Neuronal stem cell (in vitro differentiated cells): ENCODE measurements around the gene ASB2. TPM values are rescaled to one million over a fixed set of nuclear protein-coding genes. Genes with fewer than 3 reads are reported as not detected.

Experiments used
- DNase-seq: peaks from one replicate; pipeline ENCODE4 v3.0.0-alpha.2; 2013; ENCODE audit warnings: low spot score
- H2AFZ ChIP-seq: one replicate; pipeline ENCODE4 v1.6.1; 2013; ENCODE audit warnings: mild to moderate bottlenecking, low read length, inconsistent platforms
- H2AK5ac ChIP-seq: 2 replicates; pipeline ENCODE4 v1.6.1; 2013; ENCODE audit warnings: low read depth, mild to moderate bottlenecking, inconsistent platforms, low read length, moderate library complexity, mixed read lengths
- H2BK120ac ChIP-seq: 2 replicates; pipeline ENCODE4 v1.6.1; 2013; ENCODE audit warnings: low read depth, mild to moderate bottlenecking, inconsistent platforms, low read length, moderate library complexity, mixed read lengths
- H2BK12ac ChIP-seq: one replicate; pipeline ENCODE4 v1.6.1; 2013; ENCODE audit warnings: low read length, inconsistent platforms
- H2BK15ac ChIP-seq: 2 replicates; pipeline ENCODE4 v1.6.1; 2013; ENCODE audit warnings: mild to moderate bottlenecking, low read length, inconsistent platforms, mixed read lengths
- H2BK5ac ChIP-seq: one replicate; pipeline ENCODE4 v1.6.1; 2013; ENCODE audit warnings: inconsistent platforms, mild to moderate bottlenecking, low read length, moderate library complexity
- H3K14ac ChIP-seq: one replicate; pipeline ENCODE4 v1.6.1; 2013; ENCODE audit warnings: low read length, inconsistent platforms
- H3K18ac ChIP-seq: 2 replicates; pipeline ENCODE4 v1.6.1; 2013; ENCODE audit warnings: low read length, inconsistent platforms
- H3K23ac ChIP-seq: 2 replicates; pipeline ENCODE4 v1.6.1; 2013; ENCODE audit warnings: low read depth, mild to moderate bottlenecking, mixed read lengths, low read length, inconsistent platforms; ENCODE audit not compliant: poor library complexity
- H3K27ac ChIP-seq: replicated peaks from 3 replicates; pipeline ENCODE4 v1.5.1; 2013; ENCODE audit warnings: low read length, inconsistent platforms
- H3K27me3 ChIP-seq, 3 experiments: 2 replicates each; pipeline ENCODE4 v1.6.1; 2013; ENCODE audit warnings: low read length in 3 of 3, mild to moderate bottlenecking in 2 of 3, inconsistent platforms in 1 of 3, low read depth in 1 of 3, mixed read lengths in 1 of 3, moderate library complexity in 1 of 3; ENCODE audit not compliant: control insufficient read depth in 3 of 3, insufficient read depth in 3 of 3
- H3K36me3 ChIP-seq, 2 donors: replicated peaks in 1 of 2; 2 replicates each; pipeline ENCODE4 v1.6.1; 2013; ENCODE audit warnings: low read length in 2 of 2; ENCODE audit not compliant: control insufficient read depth in 2 of 2, insufficient read depth in 2 of 2
- H3K4ac ChIP-seq: 2 replicates; pipeline ENCODE4 v1.6.1; 2013; ENCODE audit warnings: inconsistent platforms, mild to moderate bottlenecking, low read length, moderate library complexity
- H3K4me1 ChIP-seq, 2 donors: 1 replicate in 1 of 2; 2 replicates in 1 of 2; pipeline ENCODE4 v1.6.1; 2013; ENCODE audit warnings: low read length in 2 of 2, low read depth in 1 of 2; ENCODE audit not compliant: control insufficient read depth in 2 of 2, insufficient read depth in 1 of 2
- H3K4me2 ChIP-seq: one replicate; pipeline ENCODE4 v1.6.1; 2013; ENCODE audit warnings: mild to moderate bottlenecking, low read length, inconsistent platforms; ENCODE audit not compliant: insufficient read depth, poor library complexity, severe bottlenecking
- H3K4me3 ChIP-seq, 2 donors: 2 replicates each; pipeline ENCODE4 v1.5.1; 2013; ENCODE audit warnings: low read length in 2 of 2, mild to moderate bottlenecking in 2 of 2, inconsistent platforms in 1 of 2, moderate library complexity in 1 of 2
- H3K79me1 ChIP-seq: one replicate; pipeline ENCODE4 v1.6.1; 2013; ENCODE audit warnings: low read depth, mild to moderate bottlenecking, inconsistent platforms, low read length, moderate library complexity
- H3K9ac ChIP-seq: one replicate; pipeline ENCODE4 v1.6.1; 2013; ENCODE audit warnings: mild to moderate bottlenecking, low read depth, low read length, inconsistent platforms; ENCODE audit not compliant: poor library complexity
- H3K9me3 ChIP-seq, 2 donors: replicated peaks in 1 of 2; 2 replicates each; pipeline versions ENCODE3 to v1.6.1; 2013; ENCODE audit warnings: low read length in 2 of 2, mild to moderate bottlenecking in 2 of 2, inconsistent platforms in 1 of 2, low read depth in 1 of 2, mixed read lengths in 1 of 2, moderate library complexity in 1 of 2; ENCODE audit not compliant: control insufficient read depth in 2 of 2, insufficient read depth in 1 of 2
- H4K8ac ChIP-seq: one replicate; pipeline ENCODE4 v1.6.1; 2013; ENCODE audit warnings: low read depth, mild to moderate bottlenecking, inconsistent platforms, low read length, moderate library complexity
- H4K91ac ChIP-seq: one replicate; pipeline ENCODE4 v1.6.1; 2013; ENCODE audit warnings: low read length, low read depth, mild to moderate bottlenecking, inconsistent platforms; ENCODE audit not compliant: poor library complexity
- WGBS, 2 donors: extraction: QIAGEN DNeasy Blood & Tissue Kit; methylation state at CpG; one replicate each; pipeline ENCODE4 v1.1.7; 2013; ENCODE audit warnings: missing lambda C conversion rate in 2 of 2, mixed read lengths in 1 of 2; ENCODE audit not compliant: insufficient read length in 2 of 2, insufficient replicate concordance in 1 of 2; ENCODE audit errors: extremely low coverage in 2 of 2; 5-methylcytosine and 5-hydroxymethylcytosine counted together
- small RNA-seq: library from polyadenylated mRNA; stranded (forward); fragments of <200 nt; extraction: miRNeasy Mini kit (QIAGEN cat#:217004); gene quantifications from one replicate; pipeline ENCODE3, GENCODE V24; 2013; ENCODE audit not compliant: insufficient read depth

The ASB2 gene

DNA sequence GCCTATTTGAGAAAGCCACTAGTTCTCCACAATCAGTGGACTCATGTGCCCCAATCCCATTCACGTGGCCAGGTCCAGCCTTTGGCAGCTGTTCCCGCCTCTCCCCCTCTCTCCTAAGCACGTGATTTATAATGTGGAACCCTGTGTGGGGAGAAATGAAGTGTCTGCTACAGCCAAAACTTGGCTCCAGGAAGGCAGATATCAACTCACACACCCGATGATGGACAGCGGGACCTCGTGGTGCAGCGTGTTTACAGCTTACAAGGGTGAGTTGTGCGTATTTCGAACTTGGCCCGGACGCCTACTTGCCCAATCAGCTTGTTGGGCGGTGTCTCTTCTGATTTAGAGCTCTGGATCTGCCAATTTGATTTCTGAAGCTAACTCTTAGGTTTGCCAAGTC lies 87.4 kb downstream of the ASB2 start:
- no peaks in the 10 kb centered on the region for H3K36me3 ChIP-seq
- H2BK12ac ChIP-seq: no peak overlapping the region

GRCh38 chr14:93884950-93885349 lies 91.4 kb downstream of the ASB2 start:
- Histone ChIP-seq H3K4me2 (no peak overlapping the region), H2AFZ (no peak overlapping the region), H3K18ac (no peak overlapping the region), H2BK120ac (no peak overlapping the region), H2BK12ac (no peak overlapping the region), H3K9me3 (no peaks in the 10 kb centered on the region), H3K9ac (no peak overlapping the region), H3K27me3 (peaks cover 0 to 14% (median 0%) of the 10 kb centered on the region in 3 experiments), H3K36me3 (no peaks in the 10 kb centered on the region), H3K4me1 (no peaks in the 10 kb centered on the region), H3K79me1 (no peaks in the 10 kb centered on the region), H3K4me3 (no peak overlapping the region), H3K4ac (no peak overlapping the region), H3K27ac (no peak overlapping the region), H2BK15ac (no peak overlapping the region), H3K23ac (no peak overlapping the region), H4K8ac (no peak overlapping the region), H3K14ac (no peak overlapping the region), H2AK5ac (no peak overlapping the region), H2BK5ac (no peak overlapping the region), H4K91ac (no peak overlapping the region)
- no peak for DNase-seq
- no CpG with 5 or more reads among the region's 1 CpG for WGBS, 2 donors

More for the DNA sequence above, 87.4 kb downstream of the ASB2 start:
- no peak overlapping the region for H2BK5ac ChIP-seq
- H3K4me3 ChIP-seq: no peak overlapping the region
- H4K91ac ChIP-seq: no peak overlapping the region
- H2BK15ac ChIP-seq: no peak overlapping the region
- H3K23ac ChIP-seq: no peak overlapping the region
- H3K9me3 ChIP-seq: no peaks in the 10 kb centered on the region
- no peak overlapping the region for H3K9ac ChIP-seq
- no peak overlapping the region for H2AK5ac ChIP-seq
- H3K18ac ChIP-seq: no peak overlapping the region
- H3K27ac ChIP-seq: no peak overlapping the region
- WGBS, 2 donors: no CpG with 5 or more reads among the region's 12 CpGs
- no peak overlapping the region for H2BK120ac ChIP-seq
- peaks cover 0 to 31% (median 0%) of the 10 kb centered on the region in 3 experiments for H3K27me3 ChIP-seq
- no peak overlapping the region for H3K14ac ChIP-seq
- no peak overlapping the region for H2AFZ ChIP-seq
- H3K4me2 ChIP-seq: no peak overlapping the region
- DNase-seq: no peak
- H3K79me1 ChIP-seq: no peaks in the 10 kb centered on the region
- H3K4me1 ChIP-seq: peaks cover 8% of the 10 kb centered on the region in 2 donors
- no peak overlapping the region for H3K4ac ChIP-seq
- H4K8ac ChIP-seq: no peak overlapping the region

Small RNA genes lying within 50 kb of the gene (small RNA-seq; reads per million reads assigned to genes)
- not detected for gene MIR4506
